HepG2 (cell line): ENCODE measurements around the gene TNS1.

Source experiments
- ARNT2 ChIP-seq: sonication (generic); formaldehyde crosslinking; IDR thresholded peaks from 2 replicates; pipeline ENCODE4 v1.8.0; 2022; ENCODE audit warnings: mild to moderate bottlenecking, low read depth, missing genetic modification reagents, moderate library complexity
- GPN1 ChIP-seq: sonication (generic); formaldehyde crosslinking; IDR thresholded peaks from 2 replicates; pipeline ENCODE4 v1.5.1; 2020; ENCODE audit warnings: missing genetic modification reagents, borderline replicate concordance
- HDAC2 ChIP-seq: sonication (generic); formaldehyde crosslinking; IDR thresholded peaks from 2 replicates; pipeline ENCODE4 v1.4.0; 2020; ENCODE audit warnings: missing genetic modification reagents
- NCOR1 ChIP-seq: fragments of 200-600 bp; sonication (generic); IDR thresholded peaks from 2 replicates; pipeline ENCODE4 v1.7.0; 2017; ENCODE audit warnings: antibody characterized with exemption, low read length, borderline replicate concordance
- NFRKB ChIP-seq: fragments of 450-650 bp; IDR thresholded peaks from 2 replicates; pipeline ENCODE4 v1.6.1; 2017
- POLR2AphosphoS5 ChIP-seq: IDR thresholded peaks from 2 replicates; pipeline ENCODE4 v1.6.1; 2012; ENCODE audit warnings: low read depth, low read length
- SP4 ChIP-seq: sonication (generic); formaldehyde crosslinking; IDR thresholded peaks from 2 replicates; pipeline ENCODE4 v1.8.1; 2023; ENCODE audit warnings: mild to moderate bottlenecking, missing genetic modification reagents
- ZNF276 ChIP-seq: sonication (generic); formaldehyde crosslinking; IDR thresholded peaks from 2 replicates; pipeline ENCODE4 v1.4.0; 2020; ENCODE audit warnings: mild to moderate bottlenecking, low read depth, missing genetic modification reagents
- TF ChIP-seq, protein P1 (sequence below): sonication (generic); formaldehyde crosslinking; IDR thresholded peaks from 2 replicates; pipeline ENCODE4 v1.5.0; 2020; ENCODE audit warnings: mild to moderate bottlenecking, missing genetic modification reagents, moderate library complexity
- TF ChIP-seq, protein P2 (sequence below): sonication (generic); formaldehyde crosslinking; IDR thresholded peaks from 2 replicates; pipeline ENCODE4 v1.4.0; 2020; ENCODE audit warnings: mild to moderate bottlenecking, missing genetic modification reagents
- TF ChIP-seq, protein P3 (sequence below), 2 experiments: sonication (generic) in 1 of 2; formaldehyde crosslinking in 1 of 2; IDR thresholded peaks; 2 replicates each; pipeline versions ENCODE4 v1.5.1 to v1.6.1; 2011 to 2020; ENCODE audit warnings: borderline replicate concordance in 1 of 2, low read depth in 1 of 2, low read length in 1 of 2, mild to moderate bottlenecking in 1 of 2, missing genetic modification reagents in 1 of 2, moderate library complexity in 1 of 2

DNA sequence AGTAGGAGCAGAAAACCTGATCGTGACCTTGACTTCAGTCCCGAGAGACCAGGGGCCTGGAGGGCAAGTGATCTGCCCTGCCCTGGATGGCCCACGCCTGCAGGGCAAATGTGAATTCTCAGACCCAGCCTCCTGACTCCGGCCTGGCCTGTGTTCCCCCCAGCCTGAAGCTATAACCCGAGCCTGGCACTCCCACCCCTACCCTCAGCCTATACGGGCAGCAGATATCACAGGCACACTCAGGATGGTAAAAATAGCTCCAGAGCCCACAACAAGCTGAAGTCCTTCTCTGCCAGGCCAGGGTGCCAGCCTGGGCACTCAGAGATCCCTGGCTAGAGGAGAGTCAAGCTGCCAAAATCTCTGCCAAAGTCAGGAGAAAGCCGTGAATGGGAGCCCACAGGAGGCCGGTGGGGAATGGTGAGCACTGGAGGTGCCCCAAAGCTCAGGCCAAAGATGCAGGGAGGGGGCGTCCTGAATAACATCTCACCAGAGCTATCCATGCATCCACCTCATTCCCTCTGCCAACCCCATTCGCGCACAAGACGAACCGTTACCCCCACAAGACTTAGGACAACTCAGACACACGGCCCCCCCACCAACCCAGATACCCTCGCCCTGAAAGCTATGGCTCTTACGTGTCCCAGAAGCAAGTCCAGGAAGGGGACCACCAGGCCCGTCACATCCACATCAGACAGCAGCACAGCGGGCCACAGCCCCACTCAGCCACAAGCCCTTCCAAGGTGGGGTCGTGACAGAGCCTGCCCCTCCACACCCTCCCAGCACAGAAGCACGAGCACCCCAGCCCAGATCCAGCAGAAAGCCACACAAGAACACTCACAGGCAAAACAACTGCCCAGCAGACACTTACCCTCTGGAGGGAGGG is 144.9 kb downstream of the TNS1 start:
- TF ChIP-seq GPN1 (CRISPR knock-in tag) (no peak), ZNF276 (no peak), HDAC2 (no peak), NFRKB (no peak), POLR2AphosphoS5 (no peak), SP4 (CRISPR knock-in tag) (no peak), NCOR1 (no peak), ARNT2 (no peak)
- TF ChIP-seq, protein P1, sequence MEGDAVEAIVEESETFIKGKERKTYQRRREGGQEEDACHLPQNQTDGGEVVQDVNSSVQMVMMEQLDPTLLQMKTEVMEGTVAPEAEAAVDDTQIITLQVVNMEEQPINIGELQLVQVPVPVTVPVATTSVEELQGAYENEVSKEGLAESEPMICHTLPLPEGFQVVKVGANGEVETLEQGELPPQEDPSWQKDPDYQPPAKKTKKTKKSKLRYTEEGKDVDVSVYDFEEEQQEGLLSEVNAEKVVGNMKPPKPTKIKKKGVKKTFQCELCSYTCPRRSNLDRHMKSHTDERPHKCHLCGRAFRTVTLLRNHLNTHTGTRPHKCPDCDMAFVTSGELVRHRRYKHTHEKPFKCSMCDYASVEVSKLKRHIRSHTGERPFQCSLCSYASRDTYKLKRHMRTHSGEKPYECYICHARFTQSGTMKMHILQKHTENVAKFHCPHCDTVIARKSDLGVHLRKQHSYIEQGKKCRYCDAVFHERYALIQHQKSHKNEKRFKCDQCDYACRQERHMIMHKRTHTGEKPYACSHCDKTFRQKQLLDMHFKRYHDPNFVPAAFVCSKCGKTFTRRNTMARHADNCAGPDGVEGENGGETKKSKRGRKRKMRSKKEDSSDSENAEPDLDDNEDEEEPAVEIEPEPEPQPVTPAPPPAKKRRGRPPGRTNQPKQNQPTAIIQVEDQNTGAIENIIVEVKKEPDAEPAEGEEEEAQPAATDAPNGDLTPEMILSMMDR (CRISPR knock-in tag): no peak
- TF ChIP-seq, protein P2, sequence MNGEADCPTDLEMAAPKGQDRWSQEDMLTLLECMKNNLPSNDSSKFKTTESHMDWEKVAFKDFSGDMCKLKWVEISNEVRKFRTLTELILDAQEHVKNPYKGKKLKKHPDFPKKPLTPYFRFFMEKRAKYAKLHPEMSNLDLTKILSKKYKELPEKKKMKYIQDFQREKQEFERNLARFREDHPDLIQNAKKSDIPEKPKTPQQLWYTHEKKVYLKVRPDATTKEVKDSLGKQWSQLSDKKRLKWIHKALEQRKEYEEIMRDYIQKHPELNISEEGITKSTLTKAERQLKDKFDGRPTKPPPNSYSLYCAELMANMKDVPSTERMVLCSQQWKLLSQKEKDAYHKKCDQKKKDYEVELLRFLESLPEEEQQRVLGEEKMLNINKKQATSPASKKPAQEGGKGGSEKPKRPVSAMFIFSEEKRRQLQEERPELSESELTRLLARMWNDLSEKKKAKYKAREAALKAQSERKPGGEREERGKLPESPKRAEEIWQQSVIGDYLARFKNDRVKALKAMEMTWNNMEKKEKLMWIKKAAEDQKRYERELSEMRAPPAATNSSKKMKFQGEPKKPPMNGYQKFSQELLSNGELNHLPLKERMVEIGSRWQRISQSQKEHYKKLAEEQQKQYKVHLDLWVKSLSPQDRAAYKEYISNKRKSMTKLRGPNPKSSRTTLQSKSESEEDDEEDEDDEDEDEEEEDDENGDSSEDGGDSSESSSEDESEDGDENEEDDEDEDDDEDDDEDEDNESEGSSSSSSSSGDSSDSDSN (CRISPR knock-in tag): no peak
- TF ChIP-seq, protein P3, sequence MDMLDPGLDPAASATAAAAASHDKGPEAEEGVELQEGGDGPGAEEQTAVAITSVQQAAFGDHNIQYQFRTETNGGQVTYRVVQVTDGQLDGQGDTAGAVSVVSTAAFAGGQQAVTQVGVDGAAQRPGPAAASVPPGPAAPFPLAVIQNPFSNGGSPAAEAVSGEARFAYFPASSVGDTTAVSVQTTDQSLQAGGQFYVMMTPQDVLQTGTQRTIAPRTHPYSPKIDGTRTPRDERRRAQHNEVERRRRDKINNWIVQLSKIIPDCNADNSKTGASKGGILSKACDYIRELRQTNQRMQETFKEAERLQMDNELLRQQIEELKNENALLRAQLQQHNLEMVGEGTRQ (IDR thresholded peaks at IDR 0.05; ENCODE audit: low read depth, low read length): no peak
- TF ChIP-seq, protein P3 (CRISPR knock-in tag; IDR thresholded peaks at IDR 0.05; ENCODE audit: borderline replicate concordance): no peak
